ENCODE data around the gene ARSJ. TPM values are rescaled to one million over a fixed set of nuclear protein-coding genes. Genes with fewer than 3 reads are reported as not detected.
"Not testable (repeated sequence)": the region's sequence is repeated elsewhere in the genome, so short reads cannot be mapped to it uniquely, and the experiment has no call there.

Gene ARSJ
- total RNA-seq, 1 donor from 2014 or later: 6.0 TPM

DNA sequence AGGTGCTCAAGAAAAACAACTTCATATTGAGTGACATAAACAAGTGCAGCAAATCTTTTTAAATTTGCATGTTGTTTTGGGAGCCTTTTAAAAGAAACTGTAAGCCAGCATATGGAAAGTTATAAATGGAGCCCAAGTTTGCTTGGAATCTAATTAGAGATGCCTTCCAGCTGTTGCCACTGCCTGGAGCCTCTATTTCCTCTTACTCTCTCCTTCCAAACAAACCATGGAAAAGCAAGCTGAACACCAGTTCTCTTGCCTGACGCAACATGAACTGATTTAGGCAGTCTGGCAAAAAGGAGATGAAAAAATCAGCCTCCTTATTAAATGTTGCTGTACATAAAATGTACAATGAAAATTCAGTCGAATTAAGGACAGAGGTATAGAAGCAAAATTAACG, 21.5 kb downstream of the ARSJ start:
- ATAC-seq: no peak

- ATAC-seq: no peak
These were observed 23.5 kb downstream of the ARSJ start for GRCh38 chr4:113955948-113956347.

DNA sequence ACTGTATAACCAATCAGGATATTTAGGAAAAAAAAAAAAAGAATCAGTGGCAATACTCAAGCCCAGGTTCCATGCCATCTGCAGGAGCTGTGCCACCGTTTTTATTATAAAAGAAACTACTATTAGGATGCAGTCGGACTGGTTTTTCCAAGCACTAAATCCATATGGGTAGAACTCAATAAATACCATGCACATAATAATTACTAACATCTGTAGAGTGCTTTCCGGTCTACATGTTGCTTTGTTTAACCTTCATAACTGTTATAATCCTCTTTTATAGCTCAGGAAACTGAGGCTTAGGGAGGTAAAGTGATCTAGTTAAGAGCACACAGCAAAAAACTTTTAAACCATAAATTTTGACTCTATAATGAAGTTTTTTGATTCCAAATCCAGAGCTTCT, 24.0 kb downstream of the ARSJ start:
- peak; percentile 12 for ATAC-seq

DNA sequence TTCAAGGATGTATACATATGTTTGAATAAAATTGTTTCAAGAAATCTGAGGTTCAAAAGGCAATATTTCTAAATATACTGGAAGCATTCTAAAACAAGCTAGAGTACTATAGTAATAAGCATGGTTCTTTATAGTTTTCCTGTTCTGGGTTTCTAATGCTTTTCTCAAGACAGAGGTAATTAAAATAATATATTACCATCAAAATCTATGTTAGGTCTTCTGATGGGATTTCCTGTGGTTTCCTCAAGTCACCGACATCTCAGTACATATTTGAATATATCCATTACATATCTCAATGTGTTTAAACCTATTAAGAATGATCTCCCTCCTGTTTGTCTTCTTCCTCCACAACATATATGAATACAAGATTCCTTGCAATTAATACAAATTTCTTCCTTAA, 25.6 kb downstream of the ARSJ start:
- ATAC-seq: no peak

DNA sequence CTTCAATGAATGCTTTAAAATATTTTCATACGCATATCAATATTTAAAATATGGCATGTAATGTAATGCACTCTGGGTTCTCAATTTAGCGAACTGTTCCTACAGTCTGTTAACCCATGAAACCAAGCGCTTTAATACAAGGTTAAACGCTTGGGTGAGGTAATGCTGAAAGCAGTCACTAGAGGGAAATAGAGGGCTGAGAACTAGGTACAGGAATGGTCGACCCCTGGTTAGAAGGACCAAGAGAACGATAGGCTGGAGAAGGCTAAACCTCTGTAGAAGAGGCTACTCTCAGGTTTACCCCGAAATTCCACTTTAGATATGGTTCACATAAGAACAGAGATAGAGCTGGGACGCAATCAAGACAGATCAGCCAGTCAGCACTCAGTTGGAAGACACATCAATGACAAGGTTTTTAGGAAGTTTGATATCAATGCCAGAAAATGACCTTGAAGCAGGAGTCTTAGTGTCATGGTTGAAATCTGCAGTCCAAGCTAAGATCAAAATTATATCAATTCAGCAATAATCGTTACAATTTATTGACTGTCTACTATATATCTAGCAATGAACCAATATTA, 26.9 kb downstream of the ARSJ start:
- peak; percentile 43 for ATAC-seq

- ATAC-seq: peak; percentile 18
These were observed 28.2 kb downstream of the ARSJ start for GRCh38 chr4:113951263-113951662.

DNA sequence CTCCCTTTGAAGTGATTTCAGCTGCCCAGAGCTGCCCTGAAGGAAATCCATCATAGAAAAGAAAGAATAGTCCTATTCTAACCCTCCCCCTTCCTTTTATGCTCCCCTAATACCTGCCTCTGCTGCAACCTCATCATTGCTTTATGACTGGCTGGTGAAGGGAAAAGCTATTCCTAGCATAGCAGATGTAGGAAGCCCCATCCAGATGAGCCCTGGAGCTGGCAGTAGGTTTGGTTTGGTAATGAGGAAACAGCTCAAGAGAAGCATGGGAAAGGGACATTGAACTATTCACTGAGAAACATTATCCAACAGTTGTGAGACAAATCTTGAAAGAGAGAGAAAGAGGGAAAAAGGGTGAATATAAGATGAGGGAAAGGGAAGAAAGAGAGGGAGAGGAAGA, 29.2 kb downstream of the ARSJ start:
- ATAC-seq: no peak

DNA sequence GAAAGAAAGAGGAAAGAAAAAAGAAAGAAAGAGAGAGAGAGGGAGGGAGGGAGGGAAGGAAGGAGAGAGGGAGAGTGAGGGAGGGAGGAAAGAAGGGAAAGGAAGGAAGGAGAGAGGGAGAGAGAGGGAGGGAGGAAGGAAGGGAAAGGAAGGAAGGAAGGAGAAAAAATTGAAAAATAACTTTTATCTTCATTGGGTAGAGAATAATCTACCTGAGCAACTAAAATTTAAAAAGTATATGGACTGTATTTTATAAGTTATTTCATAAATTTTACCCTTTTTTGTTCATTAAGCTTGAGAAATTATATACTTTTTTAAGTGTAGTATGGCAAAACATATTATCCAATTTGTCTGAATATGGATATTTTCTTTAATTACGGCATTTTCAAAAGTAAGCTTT, 32.0 kb downstream of the ARSJ start:
- no peak for ATAC-seq

- ATAC-seq: no peak
These were observed 33.5 kb downstream of the ARSJ start for GRCh38 chr4:113945906-113946305.

DNA sequence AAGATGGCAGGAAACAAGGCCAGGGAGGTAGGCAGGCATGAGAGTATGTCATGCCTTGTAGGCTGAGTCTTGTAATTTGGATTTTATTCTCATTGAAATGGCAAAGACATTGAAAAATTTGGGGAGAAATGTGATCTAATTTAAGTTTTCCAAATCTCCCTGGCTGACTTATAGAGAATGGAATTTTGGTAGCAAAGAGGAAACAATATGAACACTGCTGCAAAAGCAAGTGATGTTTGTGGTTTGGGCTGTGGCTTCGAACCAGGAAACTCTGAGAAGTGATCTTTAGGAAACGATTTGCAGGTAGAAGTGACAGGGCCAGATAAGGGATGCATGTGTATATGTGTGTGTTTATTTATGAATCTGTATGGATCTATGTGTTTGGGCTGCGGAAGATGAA, 35.6 kb downstream of the ARSJ start:
- ATAC-seq: no peak

DNA sequence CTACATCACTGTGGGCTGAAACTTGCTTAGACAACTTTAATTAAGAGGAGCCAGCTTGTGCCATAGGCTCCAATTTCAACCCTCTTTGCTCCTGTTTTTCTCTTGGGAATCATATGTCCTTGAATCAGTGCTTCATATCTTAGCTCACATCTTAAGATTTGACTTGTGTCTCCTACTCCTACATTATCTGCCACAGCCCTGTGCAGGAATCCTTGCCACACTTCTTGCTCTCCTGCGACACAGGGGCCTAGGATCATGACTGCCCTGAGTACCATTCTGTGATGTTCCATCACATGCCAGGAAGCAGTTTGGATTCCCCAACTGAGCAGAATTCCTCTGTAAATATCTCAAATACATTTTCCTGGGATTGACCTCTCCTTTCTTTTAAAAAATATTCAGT, 36.4 kb downstream of the ARSJ start:
- no peak for ATAC-seq

DNA sequence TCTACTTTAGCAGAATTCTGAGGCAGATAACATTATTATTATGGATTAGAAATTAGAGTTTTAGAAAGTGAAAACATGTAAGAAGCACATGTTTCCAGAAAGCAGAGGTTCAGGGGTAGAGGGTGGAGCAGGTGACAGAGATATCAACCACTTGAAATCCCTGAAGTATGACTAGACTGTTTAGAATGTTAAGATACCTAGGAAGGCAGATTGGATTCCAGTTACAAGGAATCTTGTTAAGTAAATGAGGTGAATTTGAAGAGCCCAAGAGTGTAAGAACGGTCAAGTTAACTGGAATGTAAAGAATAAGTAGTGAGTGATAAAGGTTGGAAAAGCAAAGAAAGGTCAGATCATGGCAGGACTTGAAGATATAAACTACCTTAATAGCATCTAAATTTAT, 37.6 kb downstream of the ARSJ start:
- ATAC-seq: no peak

DNA sequence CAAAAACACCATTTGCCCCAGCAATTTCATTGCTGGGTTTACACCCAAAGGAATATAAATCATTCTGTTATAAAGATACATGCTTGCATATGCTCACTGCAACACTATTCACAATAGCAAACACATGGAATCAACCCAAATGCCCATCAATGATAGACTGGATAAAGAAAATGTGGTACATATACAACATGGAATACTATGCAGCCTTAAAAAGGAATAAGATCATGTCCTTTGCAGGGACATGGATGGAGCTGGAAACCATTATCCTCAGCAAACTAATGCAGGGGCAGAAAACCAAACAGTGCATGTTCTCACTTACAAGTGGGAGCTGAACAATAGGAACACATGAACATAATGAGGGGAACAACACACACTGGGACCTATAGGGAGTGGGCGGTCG, 39.3 kb downstream of the ARSJ start:
- ATAC-seq: not testable (repeated sequence)

GRCh38 chr4:113935190-113935589, 44.3 kb downstream of the ARSJ start:
- ATAC-seq: no peak

GRCh38 chr4:113924706-113925105, 54.7 kb downstream of the ARSJ start:
- not testable (repeated sequence) for ATAC-seq

DNA sequence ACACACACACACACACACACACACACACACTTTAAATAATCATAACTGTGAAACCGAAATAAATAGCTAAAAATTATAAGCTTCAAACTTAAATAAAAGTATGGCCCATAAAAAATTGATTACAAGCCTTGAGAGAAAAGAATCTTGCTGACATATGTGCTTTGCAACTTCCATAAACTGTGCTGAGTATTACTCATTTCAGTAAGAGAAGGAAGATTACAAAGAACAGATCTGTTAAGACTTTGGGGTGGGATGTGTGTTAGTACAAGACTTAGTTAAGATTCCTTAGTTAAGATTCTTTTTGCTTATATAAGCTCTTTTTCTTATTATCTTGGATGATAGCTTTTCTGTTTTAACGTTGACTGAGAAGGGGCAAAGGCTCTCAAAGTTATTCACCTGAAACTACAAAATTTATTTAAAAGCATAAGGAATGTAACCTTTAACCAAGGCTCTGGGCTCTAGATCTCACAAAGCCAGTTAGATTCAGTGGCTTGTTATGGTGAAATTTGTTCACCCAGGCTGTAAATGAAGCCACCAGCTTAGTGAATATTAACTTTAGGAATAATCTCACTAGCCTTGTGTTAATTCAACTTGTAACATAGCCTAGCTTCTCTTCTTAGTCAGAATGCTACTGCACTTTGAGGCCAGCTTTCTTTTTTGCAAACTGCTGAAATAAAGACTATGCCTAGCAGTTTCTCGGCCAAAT, 58.2 kb downstream of the ARSJ start:
- ATAC-seq: no peak

- no peak for ATAC-seq
These were observed 59.8 kb downstream of the ARSJ start for GRCh38 chr4:113919611-113920010.

DNA sequence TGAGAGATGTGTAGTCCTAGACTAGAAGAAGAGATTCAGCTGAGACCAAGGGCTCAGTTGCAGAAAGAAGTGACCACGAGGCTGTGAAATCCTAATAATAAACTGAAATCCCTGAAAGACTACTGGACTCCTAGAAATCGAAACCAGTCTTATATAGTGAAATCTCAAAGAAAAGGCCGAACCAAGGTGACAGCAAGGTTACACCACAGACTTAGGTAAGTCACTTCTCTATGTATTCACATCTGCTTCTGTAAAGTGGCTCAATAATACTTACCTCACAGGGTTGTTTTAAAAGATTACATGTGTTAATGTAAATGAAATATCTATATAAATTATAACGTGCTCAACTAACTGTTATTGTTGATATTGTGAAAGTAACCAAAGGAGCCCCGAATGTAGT, 60.3 kb downstream of the ARSJ start:
- no peak for ATAC-seq

DNA sequence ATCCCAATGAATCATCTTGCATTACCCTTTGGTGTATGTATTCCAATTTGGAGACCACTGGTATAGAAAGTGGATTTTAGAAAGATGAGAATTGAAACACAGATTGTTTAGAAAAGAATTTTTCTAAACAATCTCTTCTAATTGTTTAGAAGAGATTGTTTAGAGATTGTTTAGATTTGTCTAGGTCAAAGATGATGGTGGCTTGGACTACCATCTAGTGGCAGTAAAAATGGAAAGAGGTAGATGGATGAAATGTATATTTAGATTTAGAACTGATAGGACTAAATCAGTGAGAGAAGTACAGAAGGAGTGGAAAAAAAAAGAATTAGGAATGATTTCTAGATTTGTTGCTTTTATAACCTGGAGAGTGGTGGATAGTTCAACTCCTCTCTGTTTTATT, 70.6 kb downstream of the ARSJ start:
- no peak for ATAC-seq

DNA sequence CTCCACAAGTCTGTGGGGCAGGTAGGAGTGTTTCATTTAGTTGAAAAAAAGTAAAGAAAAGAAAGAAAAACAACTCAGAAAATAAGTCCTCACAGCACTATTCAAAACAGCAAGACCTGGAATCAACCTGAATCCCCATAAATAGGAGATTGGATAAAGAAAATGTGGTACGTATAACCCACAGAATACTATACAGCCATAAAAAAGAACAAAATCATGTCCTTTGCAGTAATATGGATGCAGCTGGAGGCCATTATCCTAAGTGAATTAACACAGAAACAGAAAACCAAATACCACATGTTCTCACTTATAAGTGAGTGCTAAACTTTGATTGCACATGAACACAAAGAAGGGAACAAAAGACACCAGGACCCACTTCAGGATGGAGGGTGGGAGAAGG, 71.9 kb downstream of the ARSJ start:
- no peak for ATAC-seq

- ATAC-seq: no peak
These were observed 74.1 kb downstream of the ARSJ start for GRCh38 chr4:113905301-113905700.

DNA sequence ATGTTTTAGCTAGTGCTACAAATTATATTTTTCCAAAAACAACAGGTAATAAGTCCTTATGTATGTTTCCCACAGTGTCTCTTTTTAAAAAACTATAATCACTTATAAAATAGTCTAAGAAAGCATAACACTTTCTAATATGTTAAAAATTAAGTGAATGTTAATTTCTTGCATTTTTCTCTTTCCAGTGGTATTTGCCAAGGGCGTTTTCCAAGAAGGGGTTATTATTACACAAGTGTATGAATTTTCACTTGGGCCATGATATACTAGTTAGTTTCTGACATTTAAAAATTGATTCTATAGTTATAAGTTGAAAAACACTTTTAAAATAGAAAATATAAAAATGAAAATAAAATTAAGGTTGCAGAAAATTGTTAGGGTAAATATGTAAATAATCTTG, 74.6 kb downstream of the ARSJ start:
- ATAC-seq: no peak

DNA sequence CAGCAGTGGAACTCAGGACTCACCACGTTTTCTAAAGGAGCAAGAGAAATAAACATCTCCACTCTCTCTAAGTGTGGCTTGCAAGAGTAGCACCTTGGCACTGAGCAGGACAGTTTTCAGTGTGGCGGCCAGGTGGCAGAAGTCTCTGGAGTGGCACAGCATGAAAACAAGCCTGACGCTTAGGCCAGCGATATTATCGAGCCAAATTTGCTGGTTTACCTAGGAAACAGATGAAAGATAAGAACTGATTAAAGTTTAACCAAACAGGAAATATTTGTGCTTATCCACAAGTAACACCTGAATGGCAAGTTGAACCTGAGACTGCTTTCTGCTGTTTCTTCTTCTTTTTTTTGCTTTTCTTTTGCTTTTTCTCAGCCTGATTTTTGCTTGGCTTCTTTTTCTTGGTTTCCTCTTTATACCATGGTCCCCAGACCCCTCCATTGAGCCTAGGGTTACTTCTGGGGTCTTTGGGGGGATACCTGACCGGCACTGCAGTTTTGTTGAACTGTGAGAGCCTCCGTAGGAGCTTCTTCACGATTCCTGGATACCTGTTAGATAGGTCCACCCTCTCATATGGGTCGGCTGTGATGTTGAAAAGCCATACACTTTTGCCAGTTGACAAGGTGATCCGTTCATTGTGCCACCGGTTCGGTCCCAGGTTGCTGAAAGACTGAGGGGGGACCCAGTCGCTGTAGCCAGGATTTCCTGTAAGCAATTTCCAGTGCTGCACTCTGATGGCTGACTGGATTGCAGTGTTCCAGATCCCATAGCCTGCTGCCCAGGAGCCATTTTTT, 77.3 kb downstream of the ARSJ start:
- no peak for ATAC-seq

All from esophagus mucosa (tissue), 1 donor.